HUES48 (cell line): ENCODE data around the gene CFP.

Source experiments
- H3K27ac ChIP-seq: one replicate; pipeline ENCODE4 v1.7.0; 2013; ENCODE audit warnings: low read depth, low read length, inconsistent platforms
- H3K27me3 ChIP-seq: 2 replicates; pipeline ENCODE4 v1.6.1; 2013; ENCODE audit warnings: mild to moderate bottlenecking, low read length; ENCODE audit not compliant: control insufficient read depth, insufficient read depth
- H3K36me3 ChIP-seq: 2 replicates; pipeline ENCODE4 v1.6.1; 2013; ENCODE audit warnings: low read length; ENCODE audit not compliant: control insufficient read depth, insufficient read depth
- H3K4me1 ChIP-seq: 2 replicates; pipeline ENCODE4 v1.6.1; 2013; ENCODE audit warnings: mild to moderate bottlenecking, low read length; ENCODE audit not compliant: control insufficient read depth, insufficient read depth
- H3K4me3 ChIP-seq: 2 replicates; pipeline ENCODE4 v1.5.1; 2013; ENCODE audit warnings: mild to moderate bottlenecking, low read depth, low read length
- H3K9ac ChIP-seq: 2 replicates; pipeline ENCODE4 v1.6.1; 2013; ENCODE audit warnings: mild to moderate bottlenecking, low read depth, low read length, moderate library complexity
- H3K9me3 ChIP-seq: 2 replicates; pipeline ENCODE4 v1.6.1; 2013; ENCODE audit warnings: low read length; ENCODE audit not compliant: control insufficient read depth, insufficient read depth

The CFP gene

DNA sequence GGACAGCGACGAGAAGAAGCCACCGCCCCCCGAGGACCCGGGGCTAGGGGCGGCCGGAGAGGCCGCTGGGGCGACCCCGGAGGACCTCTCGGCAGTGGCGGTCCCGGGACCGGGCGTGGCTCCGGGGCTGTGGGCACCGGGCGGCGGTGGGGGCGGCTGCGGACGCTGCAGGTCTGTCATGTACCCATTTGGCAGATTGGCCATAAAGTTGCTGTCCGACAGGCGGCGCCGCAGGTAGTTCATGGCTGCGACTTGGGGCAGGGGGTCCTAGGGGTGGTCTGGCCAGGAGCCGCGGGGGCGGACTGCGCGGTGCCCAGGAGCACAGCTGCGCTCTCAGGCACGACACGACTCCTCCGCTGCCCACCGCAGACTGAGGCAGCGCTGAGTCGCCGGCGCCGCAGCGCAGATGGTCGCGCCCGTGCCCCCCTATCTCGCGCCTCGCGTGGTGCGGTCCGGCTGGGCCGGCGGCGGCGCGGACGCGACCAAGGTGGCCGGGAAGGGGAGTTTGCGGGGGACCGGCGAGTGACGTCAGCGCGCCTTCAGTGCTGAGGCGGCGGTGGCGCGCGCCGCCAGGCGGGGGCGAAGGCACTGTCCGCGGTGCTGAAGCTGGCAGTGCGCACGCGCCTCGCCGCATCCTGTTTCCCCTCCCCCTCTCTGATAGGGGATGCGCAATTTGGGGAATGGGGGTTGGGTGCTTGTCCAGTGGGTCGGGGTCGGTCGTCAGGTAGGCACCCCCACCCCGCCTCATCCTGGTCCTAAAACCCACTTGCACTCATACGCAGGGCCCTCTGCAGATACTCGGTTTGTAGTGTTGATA, 10.0 kb downstream of the CFP start, which contains the start of gene SYN1:
Gene SYN1 (minus strand): TSS at position 372 of the 817 bp plus-strand sequence. CDS start 129 bp downstream, at position 243.
- Histone ChIP-seq H3K9me3 (peaks cover 23% of the 10 kb centered on the region), H3K4me1 (no peaks in the 10 kb centered on the region), H3K4me3 (peak within 1 kb of the TSS; percentile 57), H3K9ac (no peak within 1 kb of the TSS), H3K27ac (no peak within 1 kb of the TSS), H3K27me3 (no peaks in the 10 kb centered on the region), H3K36me3 (no peaks in the 10 kb centered on the region)

GRCh38 chrX:47618923-47619485, 10.7 kb downstream of the CFP start:
- Histone ChIP-seq H3K4me3 (peak overlapping the region; percentile 54), H3K4me1 (no peaks in the 10 kb centered on the region), H3K27ac (no peak overlapping the region), H3K27me3 (no peaks in the 10 kb centered on the region), H3K36me3 (no peaks in the 10 kb centered on the region), H3K9me3 (peaks cover 20% of the 10 kb centered on the region), H3K9ac (no peak overlapping the region)

DNA sequence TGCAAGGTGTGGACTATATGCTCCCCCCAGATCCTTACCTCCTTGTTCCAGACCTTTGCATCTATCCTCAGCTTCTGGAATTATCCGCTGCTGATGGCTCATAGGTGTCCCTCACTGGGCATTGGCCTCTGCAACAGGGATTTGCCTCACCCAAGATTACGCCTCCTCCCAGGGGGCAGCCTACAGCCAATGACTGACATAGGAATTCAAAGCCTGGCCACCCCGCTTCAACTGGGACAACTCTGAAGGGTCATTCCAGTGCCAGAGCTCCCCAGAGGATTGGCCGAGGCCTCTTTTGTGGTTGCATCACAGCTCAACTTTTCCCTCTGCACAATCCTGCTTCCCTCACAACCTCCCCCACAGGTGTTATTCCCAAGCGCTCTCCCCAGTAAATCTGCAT, 15.1 kb downstream of the CFP start:
- H3K9me3 ChIP-seq: peaks cover 29% of the 10 kb centered on the region
- H3K4me3 ChIP-seq: no peak overlapping the region
- no peaks in the 10 kb centered on the region for H3K27me3 ChIP-seq
- no peak overlapping the region for H3K27ac ChIP-seq
- H3K9ac ChIP-seq: no peak overlapping the region
- no peaks in the 10 kb centered on the region for H3K36me3 ChIP-seq
- H3K4me1 ChIP-seq: no peaks in the 10 kb centered on the region

DNA sequence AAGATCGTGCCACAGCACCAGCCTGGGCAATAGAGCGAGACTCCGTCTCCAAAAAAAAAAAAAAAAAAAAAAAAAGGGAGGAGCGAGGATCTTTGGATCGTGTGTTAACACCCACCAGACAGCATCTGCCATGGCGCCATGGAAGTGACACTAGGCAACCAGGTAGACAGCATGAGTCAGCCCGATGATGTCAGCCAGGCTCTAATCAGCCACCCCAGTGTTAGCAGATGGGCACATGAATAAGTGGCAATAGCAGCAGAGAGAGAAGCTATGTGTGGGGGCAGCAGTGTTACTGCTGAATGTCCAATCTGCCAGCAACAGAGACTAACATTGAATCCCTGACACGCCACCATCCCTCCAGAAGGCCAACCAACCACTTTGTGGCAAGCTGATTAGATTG, 16.6 kb downstream of the CFP start:
- Histone ChIP-seq H3K9ac (no peak overlapping the region), H3K4me3 (no peak overlapping the region), H3K27ac (no peak overlapping the region), H3K27me3 (no peaks in the 10 kb centered on the region), H3K9me3 (peaks cover 32% of the 10 kb centered on the region), H3K4me1 (no peaks in the 10 kb centered on the region), H3K36me3 (no peaks in the 10 kb centered on the region)

- Histone ChIP-seq H3K9ac (no peak overlapping the region), H3K27me3 (no peaks in the 10 kb centered on the region), H3K4me3 (no peak overlapping the region), H3K9me3 (peaks cover 30% of the 10 kb centered on the region), H3K27ac (no peak overlapping the region), H3K36me3 (no peaks in the 10 kb centered on the region), H3K4me1 (no peaks in the 10 kb centered on the region)
Measured at GRCh38 chrX:47612418-47612817, 17.3 kb downstream of the CFP start.

- H3K27me3 ChIP-seq: no peaks in the 10 kb centered on the region
- H3K4me3 ChIP-seq: no peak overlapping the region
- H3K27ac ChIP-seq: no peak overlapping the region
- peaks cover 31% of the 10 kb centered on the region for H3K9me3 ChIP-seq
- no peak overlapping the region for H3K9ac ChIP-seq
- H3K4me1 ChIP-seq: no peaks in the 10 kb centered on the region
- H3K36me3 ChIP-seq: no peaks in the 10 kb centered on the region
Measured at GRCh38 chrX:47611926-47612325, 17.8 kb downstream of the CFP start.

DNA sequence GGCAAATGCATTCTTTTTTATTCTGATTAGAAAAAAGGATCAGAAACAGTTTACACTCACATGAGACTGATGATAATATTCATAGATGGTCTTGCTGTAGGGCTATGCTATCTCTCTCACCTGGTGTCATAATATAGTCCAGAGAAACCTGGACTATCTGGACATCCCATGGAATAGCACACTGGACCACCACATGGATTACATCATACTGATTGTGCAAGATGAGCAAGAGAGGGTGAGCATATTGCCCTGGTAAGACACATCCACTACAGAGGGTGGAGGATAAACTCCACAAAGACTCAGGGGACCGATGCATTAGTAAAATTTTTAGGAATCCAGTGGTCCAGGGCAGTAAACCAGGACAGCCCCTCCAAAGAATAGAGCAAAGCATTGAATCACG, 18.2 kb downstream of the CFP start:
- no peak overlapping the region for H3K27ac ChIP-seq
- no peak overlapping the region for H3K9ac ChIP-seq
- no peaks in the 10 kb centered on the region for H3K27me3 ChIP-seq
- peaks cover 33% of the 10 kb centered on the region for H3K9me3 ChIP-seq
- no peak overlapping the region for H3K4me3 ChIP-seq
- no peaks in the 10 kb centered on the region for H3K36me3 ChIP-seq
- H3K4me1 ChIP-seq: no peaks in the 10 kb centered on the region

DNA sequence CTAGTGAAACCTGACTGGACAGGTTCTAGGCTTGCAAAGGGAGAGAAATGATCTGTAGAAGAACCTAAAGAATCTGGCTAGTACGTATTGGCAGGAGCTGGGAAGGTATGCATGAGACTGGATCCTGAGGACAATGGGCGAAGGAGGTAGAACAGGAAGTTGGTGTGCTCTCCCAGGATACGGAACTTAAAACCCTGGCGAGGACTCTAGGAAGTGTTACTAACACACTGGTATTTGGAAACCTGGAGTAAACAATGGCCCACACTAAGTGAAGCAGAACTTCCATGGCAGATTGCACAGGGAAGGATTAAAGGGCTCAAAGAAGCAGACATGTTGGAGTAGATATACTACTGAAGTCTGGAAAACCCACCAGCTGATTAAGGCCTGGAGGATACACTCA, 19.2 kb downstream of the CFP start:
- Histone ChIP-seq H3K9ac (no peak overlapping the region), H3K36me3 (no peaks in the 10 kb centered on the region), H3K4me1 (no peaks in the 10 kb centered on the region), H3K27me3 (no peaks in the 10 kb centered on the region), H3K27ac (no peak overlapping the region), H3K9me3 (peaks cover 35% of the 10 kb centered on the region), H3K4me3 (no peak overlapping the region)

DNA sequence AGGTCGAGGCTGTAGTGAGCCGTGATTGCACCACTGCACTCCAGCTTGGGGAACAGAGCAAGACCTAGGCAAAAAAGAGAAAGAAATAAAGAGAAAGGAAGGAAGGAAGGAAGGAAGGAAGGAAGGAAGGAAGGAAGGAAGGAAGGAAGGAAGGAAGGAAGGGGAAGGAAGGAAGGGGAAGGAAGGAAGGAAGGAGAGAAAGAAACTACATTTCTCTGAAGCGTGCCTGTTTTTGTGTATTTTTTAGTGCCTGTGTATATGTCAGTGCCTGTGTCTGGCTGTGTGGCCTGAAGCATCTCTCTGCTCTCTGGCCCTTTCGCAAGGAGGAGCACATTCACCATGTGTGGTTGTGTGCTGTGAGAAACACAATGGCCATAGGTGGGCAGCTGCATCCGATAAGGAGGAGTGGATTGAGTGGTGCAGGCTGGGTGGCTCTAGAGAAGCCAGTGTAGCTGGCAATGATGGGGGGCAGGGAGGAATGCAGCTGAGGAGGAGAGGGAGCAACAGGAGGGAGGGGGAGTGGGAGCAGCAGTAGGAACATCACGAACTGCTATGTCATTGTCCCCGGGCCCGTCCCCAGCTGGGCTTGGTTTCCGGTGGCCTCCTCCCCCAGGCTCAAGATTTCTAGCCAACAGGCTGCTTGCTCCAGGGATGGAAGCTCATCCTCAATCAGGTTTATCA, 21.5 kb downstream of the CFP start:
- no peak overlapping the region for H3K9ac ChIP-seq
- H3K27ac ChIP-seq: peak overlapping the region; percentile 60
- no peaks in the 10 kb centered on the region for H3K27me3 ChIP-seq
- no peaks in the 10 kb centered on the region for H3K4me1 ChIP-seq
- peaks cover 29% of the 10 kb centered on the region for H3K9me3 ChIP-seq
- no peaks in the 10 kb centered on the region for H3K36me3 ChIP-seq
- H3K4me3 ChIP-seq: no peak overlapping the region

DNA sequence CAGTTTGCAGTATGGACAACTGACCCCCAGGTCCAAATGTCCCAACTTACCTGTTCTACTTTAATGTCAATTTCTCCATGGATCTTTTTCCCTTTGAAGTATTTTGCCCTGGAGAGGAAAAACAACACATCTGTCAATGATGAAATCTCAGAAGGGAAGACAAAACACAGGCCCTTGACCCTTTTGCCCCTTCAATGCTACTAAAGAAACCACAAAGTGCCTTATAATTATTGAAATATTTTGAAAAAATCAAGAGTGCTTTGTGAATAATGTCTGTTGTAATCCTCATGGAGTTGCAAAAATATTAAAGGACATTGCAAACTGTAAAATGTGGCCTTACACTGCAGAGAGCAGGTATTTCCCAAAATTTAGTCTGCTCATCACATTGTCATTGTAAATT, 22.6 kb downstream of the CFP start:
- no peaks in the 10 kb centered on the region for H3K4me1 ChIP-seq
- no peaks in the 10 kb centered on the region for H3K27me3 ChIP-seq
- H3K4me3 ChIP-seq: no peak overlapping the region
- peaks cover 29% of the 10 kb centered on the region for H3K9me3 ChIP-seq
- no peak overlapping the region for H3K27ac ChIP-seq
- H3K36me3 ChIP-seq: no peaks in the 10 kb centered on the region
- H3K9ac ChIP-seq: no peak overlapping the region

- H3K27ac ChIP-seq: no peak overlapping the region
- H3K27me3 ChIP-seq: no peaks in the 10 kb centered on the region
- H3K9ac ChIP-seq: no peak overlapping the region
- no peak overlapping the region for H3K4me3 ChIP-seq
- no peaks in the 10 kb centered on the region for H3K36me3 ChIP-seq
- peaks cover 27% of the 10 kb centered on the region for H3K9me3 ChIP-seq
- H3K4me1 ChIP-seq: no peaks in the 10 kb centered on the region
Measured at GRCh38 chrX:47605024-47605423, 24.7 kb downstream of the CFP start.
